Osteoblast (primary cell): ENCODE measurements around the gene NDUFAF8. TPM values are rescaled to one million over a fixed set of nuclear protein-coding genes. Genes with fewer than 3 reads are reported as not detected.

Experiments used
- DNase-seq: peaks from one replicate; pipeline ENCODE4 v3.0.0; 2011; ENCODE audit warnings: low spot score, mixed read lengths; ENCODE audit not compliant: insufficient read length; ENCODE audit errors: missing footprints
- H2AFZ ChIP-seq: 2 replicates; pipeline ENCODE4 v1.6.0; 2011; ENCODE audit warnings: mild to moderate bottlenecking, low read length
- H3K27ac ChIP-seq: 2 replicates; pipeline ENCODE4 v1.5.1; 2011; ENCODE audit warnings: mild to moderate bottlenecking, low read depth, low read length, moderate library complexity
- H3K27me3 ChIP-seq: 2 replicates; pipeline ENCODE4 v1.6.0; 2012; ENCODE audit warnings: mild to moderate bottlenecking, control low read depth, inconsistent platforms, low read length, moderate library complexity; ENCODE audit not compliant: insufficient read depth
- H3K36me3 ChIP-seq: 2 replicates; pipeline ENCODE4 v1.5.1; 2011; ENCODE audit warnings: mild to moderate bottlenecking, low read length, control low read depth, moderate library complexity; ENCODE audit not compliant: insufficient read depth
- H3K4me1 ChIP-seq: 2 replicates; pipeline ENCODE4 v1.5.1; 2011; ENCODE audit warnings: mild to moderate bottlenecking, low read length, control low read depth, moderate library complexity; ENCODE audit not compliant: insufficient read depth
- H3K4me2 ChIP-seq: 2 replicates; pipeline ENCODE4 v1.6.0; 2011; ENCODE audit warnings: mild to moderate bottlenecking, low read length; ENCODE audit not compliant: insufficient read depth
- H3K4me3 ChIP-seq: fragments of 200-600 bp; sonication (generic); 3 replicates; pipeline ENCODE4 v1.5.1; 2012; ENCODE audit warnings: mild to moderate bottlenecking, low read length, inconsistent platforms; ENCODE audit not compliant: insufficient read depth
- H3K79me2 ChIP-seq: 2 replicates; pipeline ENCODE4 v1.6.0; 2012; ENCODE audit warnings: mild to moderate bottlenecking, low read length, control low read depth, inconsistent platforms; ENCODE audit not compliant: insufficient read depth
- H3K9me3 ChIP-seq: 2 replicates; pipeline ENCODE4 v1.5.1; 2011; ENCODE audit warnings: low read depth, low read length, control low read depth
- H4K20me1 ChIP-seq: 2 replicates; pipeline ENCODE4 v1.6.0; 2012; ENCODE audit warnings: mild to moderate bottlenecking, low read length, control low read depth; ENCODE audit not compliant: insufficient read depth
- CTCF ChIP-seq: IDR thresholded peaks from 2 replicates; pipeline ENCODE4 v1.5.1; 2011; ENCODE audit warnings: mild to moderate bottlenecking, low read depth, low read length, moderate library complexity; ENCODE audit errors: extremely low read depth
- total RNA-seq: library from RNA; depleted of rRNA; stranded (reverse); fragments of >200 nt; gene quantifications from 2 replicates; pipeline ENCODE4 v1.2.3, GENCODE V29; 2012

Gene NDUFAF8
- total RNA-seq, 1 donor, result 19.9 TPM

GRCh38 chr17:81271226-81271625 is 32.1 kb downstream of the NDUFAF8 start:
- H3K79me2 ChIP-seq, result no peaks in the 10 kb centered on the region
- H3K4me1 ChIP-seq, result no peaks in the 10 kb centered on the region
- H3K4me2 ChIP-seq, result no peak overlapping the region
- DNase-seq, result no peak
- H2AFZ ChIP-seq, result no peak overlapping the region
- H3K27ac ChIP-seq, result no peak overlapping the region
- no peaks in the 10 kb centered on the region for H3K9me3 ChIP-seq
- no peak for TF ChIP-seq CTCF
- H3K27me3 ChIP-seq, result no peaks in the 10 kb centered on the region
- H4K20me1 ChIP-seq, result peaks cover 6% of the 10 kb centered on the region
- H3K36me3 ChIP-seq, result peaks cover 57% of the 10 kb centered on the region
- H3K4me3 ChIP-seq, result no peak overlapping the region

GRCh38 chr17:81272616-81273015 is 33.5 kb downstream of the NDUFAF8 start:
- Histone ChIP-seq H2AFZ (no peak overlapping the region), H4K20me1 (peaks cover 9% of the 10 kb centered on the region), H3K36me3 (peaks cover 55% of the 10 kb centered on the region), H3K4me3 (no peak overlapping the region), H3K9me3 (no peaks in the 10 kb centered on the region), H3K4me1 (no peaks in the 10 kb centered on the region), H3K79me2 (peaks cover 6% of the 10 kb centered on the region), H3K27ac (no peak overlapping the region), H3K27me3 (no peaks in the 10 kb centered on the region), H3K4me2 (no peak overlapping the region)
- no peak for TF ChIP-seq CTCF
- no peak for DNase-seq

GRCh38 chr17:81273698-81274470 is 34.8 kb downstream of the NDUFAF8 start:
- Histone ChIP-seq H3K4me3 (no peak overlapping the region), H3K36me3 (peaks cover 51% of the 10 kb centered on the region), H3K79me2 (peaks cover 14% of the 10 kb centered on the region), H3K4me1 (no peaks in the 10 kb centered on the region), H3K27me3 (no peaks in the 10 kb centered on the region), H3K9me3 (no peaks in the 10 kb centered on the region), H2AFZ (no peak overlapping the region), H4K20me1 (peaks cover 9% of the 10 kb centered on the region), H3K4me2 (no peak overlapping the region), H3K27ac (no peak overlapping the region)
- no peak for DNase-seq
- no peak for TF ChIP-seq CTCF

- TF ChIP-seq CTCF, result no peak
- peaks cover 47% of the 10 kb centered on the region for H3K36me3 ChIP-seq
- no peak overlapping the region for H3K4me2 ChIP-seq
- no peaks in the 10 kb centered on the region for H3K4me1 ChIP-seq
- no peaks in the 10 kb centered on the region for H3K9me3 ChIP-seq
- no peak overlapping the region for H3K27ac ChIP-seq
- H2AFZ ChIP-seq, result no peak overlapping the region
- peaks cover 18% of the 10 kb centered on the region for H3K79me2 ChIP-seq
- no peak for DNase-seq
- H3K27me3 ChIP-seq, result no peaks in the 10 kb centered on the region
- no peak overlapping the region for H3K4me3 ChIP-seq
- peaks cover 9% of the 10 kb centered on the region for H4K20me1 ChIP-seq
Measured at GRCh38 chr17:81274471-81274855, 35.3 kb downstream of the NDUFAF8 start.
